GM19397 (cell line): ENCODE results near the gene XCL1.

Source experiments
- ATAC-seq: cut with Tn5 transposase; IDR thresholded peaks from one replicate; pipeline ENCODE4 v1.9.1; 2021; ENCODE audit warnings: mild to moderate bottlenecking, moderate library complexity; ENCODE audit not compliant: unreplicated experiment

XCL1 gene

DNA sequence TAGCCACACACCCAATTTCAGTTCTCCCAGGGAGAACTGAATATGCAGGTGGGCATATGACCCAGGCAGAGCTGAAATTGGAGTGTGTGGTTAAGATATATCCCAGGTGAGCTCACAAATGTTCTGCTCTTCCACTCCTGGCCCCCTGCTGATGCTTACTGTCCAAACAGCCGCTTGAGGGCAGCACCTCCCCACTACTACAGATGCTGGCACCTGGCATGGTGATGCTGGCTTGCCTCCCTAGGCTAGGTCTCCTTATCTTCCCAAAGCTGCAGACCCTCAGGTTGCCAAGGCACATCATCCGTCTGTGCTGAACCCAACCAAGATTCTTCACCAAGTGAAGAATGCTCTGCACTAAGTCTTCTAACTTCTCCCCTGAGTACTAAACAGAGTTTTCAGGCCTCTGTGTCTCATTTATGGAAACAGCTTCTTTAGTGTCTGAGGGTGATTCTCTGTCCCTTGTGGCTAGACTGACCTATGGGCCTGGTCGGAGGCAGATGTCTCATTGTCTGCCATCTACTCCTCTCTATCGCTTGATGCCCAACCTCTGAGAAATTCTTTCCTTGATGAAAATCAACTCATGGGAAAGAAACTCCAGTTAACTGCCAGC, 27.2 kb downstream of the XCL1 start:
- peak; percentile 61 for ATAC-seq

DNA sequence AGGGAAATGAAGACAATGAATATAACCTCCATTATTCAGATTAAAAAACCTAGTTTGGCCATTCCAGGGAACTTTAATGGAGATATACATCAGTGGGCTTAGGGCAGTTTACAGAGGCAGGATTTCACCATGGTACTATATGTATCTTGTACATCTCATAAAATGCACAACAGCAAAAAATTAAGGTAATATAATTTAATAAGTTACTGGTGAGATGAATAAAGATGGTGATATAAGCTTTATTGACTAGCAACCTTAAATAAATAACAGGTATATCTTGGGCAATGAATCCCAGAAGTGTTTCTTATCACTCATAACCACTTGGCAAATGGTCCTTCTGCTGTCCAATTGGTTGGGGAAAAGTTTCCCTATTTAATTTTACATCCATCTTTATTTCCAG, 29.0 kb downstream of the XCL1 start:
- ATAC-seq = no peak

DNA sequence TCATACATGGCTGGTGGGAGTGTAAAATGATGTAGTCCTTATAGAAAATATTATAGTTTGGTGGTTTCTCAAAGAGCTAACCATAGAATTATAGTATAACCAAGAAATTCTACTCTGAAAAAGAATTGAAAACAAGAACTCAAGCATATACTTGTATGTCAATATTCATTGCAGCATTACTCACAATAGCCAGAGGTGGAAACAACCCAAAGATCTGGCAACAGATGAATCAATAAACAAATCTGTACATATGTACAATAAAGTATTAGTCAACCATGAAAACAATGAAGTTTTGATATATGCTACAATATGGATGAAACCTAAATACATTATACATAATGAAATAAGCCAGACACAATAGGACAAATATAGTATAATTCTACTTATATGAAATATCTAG, 29.7 kb downstream of the XCL1 start:
- no peak for ATAC-seq

DNA sequence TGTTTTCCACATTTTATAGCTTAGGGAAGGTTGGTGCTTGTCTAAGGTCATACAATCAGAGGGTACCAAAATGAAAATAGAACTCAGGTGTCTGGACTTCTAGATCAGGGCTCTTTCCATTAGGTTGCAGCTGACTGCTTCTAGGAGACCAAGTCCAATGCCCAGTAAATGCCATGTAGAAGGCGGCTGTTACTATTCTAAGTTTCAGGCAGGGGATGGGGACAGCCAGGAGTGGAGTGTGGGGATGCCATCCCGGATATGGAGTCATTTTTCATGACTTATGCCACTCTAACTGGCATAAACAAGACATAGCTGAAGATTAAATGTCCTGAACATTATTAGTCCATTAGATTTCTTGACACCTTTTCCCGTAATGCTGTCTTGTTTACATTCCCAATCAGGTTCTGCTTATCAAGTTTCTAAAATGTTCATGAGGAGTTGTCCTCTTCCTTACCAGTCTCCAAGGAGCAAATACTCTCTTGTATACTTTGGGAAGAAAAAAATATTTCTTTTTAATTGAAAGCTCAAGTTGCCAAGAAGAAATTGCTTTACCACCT, 31.5 kb downstream of the XCL1 start:
- no peak for ATAC-seq

DNA sequence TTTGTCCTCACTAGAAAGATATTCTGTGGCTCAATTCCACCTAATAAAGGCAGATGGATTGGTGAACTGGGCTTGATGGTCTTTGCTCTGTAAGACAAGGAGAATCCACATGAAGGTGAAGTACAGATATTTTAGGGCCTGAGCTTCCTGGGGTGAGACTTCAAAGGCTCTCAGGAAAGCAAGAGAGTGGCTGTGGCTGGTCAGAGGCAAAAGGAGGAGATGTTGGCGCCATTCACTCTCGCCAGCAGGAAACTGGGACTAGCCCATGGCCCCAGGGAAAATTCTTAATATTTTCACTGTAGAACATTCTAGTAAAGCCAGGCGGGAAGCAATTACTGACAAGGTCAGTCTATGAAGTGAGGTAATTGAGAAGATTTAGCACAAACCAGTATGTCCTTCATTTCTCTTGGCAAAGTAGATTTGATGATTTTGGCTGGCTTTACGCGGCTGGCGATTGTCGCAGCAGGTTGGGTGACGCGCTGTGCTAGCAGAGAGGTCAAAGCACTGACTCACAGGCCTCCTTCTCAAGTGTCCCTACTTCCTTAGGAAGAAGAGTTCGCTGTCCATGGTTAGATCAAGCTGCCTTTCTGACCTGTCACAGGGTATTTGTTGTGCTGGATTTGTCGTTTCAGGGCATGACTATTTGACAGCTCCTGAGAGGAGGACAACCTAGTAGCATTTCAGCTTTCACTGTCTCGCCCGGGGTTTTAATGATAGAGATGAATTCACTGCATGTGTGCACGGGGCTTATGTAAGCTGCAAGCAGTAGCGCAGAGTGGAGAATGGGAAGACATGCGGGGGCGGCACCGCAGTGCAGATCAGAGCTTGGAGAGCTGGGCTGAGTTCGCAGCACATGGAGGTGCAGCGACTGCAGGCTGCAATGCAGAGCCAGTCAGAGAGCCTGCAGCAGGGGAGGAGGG, 32.7 kb downstream of the XCL1 start:
- ATAC-seq = no peak

GRCh38 chr1:168609741-168610510, 33.5 kb downstream of the XCL1 start:
- no peak for ATAC-seq

- ATAC-seq = no peak
These were observed 36.6 kb downstream of the XCL1 start for GRCh38 chr1:168613038-168613451.

DNA sequence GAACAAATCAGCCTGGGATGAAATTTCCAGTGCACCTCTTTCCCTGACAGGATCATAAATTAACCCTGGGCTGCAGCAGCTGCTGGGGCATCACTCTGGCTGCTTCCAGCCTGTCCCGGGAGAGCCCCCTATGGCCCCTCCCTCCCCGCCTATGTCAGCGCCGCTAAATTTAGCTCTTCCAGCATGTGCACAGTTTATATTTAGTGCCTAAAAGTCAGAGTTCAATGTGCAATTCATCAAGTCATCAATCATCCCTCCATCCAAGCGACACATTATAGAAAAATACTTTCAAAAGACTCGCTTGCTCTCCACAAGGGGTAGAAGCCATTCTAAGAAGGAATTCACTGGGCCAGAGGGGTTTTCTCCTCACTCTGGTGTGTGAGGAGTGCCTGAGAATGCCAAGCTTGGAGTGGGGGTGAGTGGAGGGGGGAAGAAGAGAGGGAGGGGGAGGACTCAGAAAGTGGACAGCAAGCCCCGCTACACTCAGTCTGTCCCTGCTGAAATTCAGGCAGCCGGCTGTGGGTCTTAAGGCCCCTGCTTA, 37.4 kb downstream of the XCL1 start:
- no peak for ATAC-seq

DNA sequence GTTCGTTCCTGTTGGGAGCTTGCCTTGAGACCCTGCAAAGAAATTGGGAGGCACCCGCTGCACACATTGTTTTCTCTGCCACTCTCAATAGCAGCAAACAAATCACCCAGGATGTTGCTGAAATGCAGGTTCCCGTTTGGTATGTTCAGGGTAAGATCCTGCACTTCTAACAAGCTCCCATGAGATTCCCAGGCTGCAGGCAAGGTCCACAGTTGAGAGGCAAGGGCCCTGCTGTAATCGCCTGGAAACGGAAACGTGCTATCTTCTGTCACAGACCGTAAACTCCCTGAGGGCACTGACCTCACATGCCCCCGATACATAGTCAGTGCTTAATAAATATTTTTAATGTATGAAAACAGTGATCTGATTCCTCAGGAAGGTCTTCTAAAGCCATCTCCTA, 37.8 kb downstream of the XCL1 start:
- ATAC-seq = no peak

- no peak for ATAC-seq
These were observed 39.6 kb downstream of the XCL1 start for GRCh38 chr1:168615965-168616364.

GRCh38 chr1:168617974-168618750, 41.8 kb downstream of the XCL1 start:
- no peak for ATAC-seq

DNA sequence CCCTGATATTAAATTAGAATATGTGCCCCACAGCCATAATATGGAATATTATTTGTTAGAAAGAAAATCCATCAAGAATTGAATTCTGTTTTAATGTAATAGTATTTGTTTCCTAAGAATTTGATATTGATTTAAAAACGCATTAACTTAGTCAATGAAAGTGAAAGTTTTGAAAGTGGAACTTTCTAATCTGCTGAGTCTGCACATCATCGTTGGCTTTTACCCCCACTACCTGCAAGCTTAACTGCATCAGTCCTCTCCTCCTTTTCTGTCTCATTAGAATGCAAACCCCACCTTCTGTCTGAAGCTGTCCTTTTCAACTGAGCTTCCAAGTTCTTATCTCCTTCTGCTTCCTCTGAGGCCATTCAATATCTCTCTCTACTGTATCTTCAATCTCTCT, 42.5 kb downstream of the XCL1 start:
- no peak for ATAC-seq

GRCh38 chr1:168621356-168621755, 45.0 kb downstream of the XCL1 start:
- ATAC-seq = no peak

DNA sequence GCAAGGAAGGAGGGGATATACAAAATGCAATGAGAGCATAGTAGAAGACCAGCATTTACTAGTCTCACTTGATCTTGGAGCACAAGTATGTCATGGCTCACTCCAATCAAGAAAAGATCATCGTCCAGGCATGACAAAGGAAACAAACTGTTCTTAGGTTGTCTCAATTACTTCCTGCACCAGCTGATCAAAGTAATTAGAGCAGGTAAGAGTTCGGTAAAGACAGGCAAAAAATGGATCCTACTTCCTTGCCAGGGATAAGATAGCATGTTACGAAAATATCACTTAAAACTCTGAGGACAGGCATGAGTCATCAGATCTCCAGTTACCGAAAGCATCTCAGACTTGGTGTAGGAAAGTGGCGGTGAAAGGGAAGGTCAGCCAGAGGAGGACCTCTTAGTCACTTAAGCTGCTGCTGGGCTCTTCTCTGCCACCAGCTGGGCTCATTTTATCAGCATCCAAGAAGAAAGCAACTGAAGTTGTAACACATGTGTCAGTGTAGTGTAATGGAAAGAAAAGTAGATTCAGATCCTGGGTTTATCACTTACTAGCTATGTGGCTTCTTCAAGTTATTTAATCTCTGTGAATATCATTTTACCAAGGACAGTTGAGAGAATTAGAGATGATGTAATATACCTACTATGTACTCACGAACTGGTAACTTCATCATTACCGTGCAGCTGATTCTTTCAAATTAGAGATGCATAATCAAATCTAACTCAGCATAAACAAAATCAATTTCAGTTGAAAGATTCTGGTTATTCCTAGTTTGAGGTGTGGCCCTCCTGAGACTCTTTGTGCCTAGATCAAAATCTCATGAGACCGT, 46.8 kb downstream of the XCL1 start:
- ATAC-seq = no peak

DNA sequence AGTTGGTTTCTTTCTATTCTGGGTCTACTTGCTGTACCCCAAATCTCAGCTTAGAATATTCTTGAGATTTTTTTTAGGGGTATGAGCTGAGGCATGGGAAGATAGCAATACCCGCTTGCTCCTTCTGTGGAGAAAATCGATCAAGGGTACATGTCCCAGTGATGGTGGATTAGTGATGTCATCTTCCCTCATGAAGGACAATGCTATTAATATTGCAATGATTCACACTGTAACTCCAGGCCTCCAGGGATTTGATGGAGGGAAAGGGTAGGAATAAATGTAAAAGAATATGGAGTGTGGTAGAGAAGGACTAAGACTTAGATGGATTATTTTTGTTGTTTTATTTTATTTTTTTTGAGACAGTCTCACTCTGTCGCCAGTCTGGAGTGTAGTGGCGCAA, 47.4 kb downstream of the XCL1 start:
- ATAC-seq = no peak

- ATAC-seq = no peak
These were observed 49.9 kb downstream of the XCL1 start for GRCh38 chr1:168626326-168626725.

- no peak for ATAC-seq
These were observed 51.0 kb downstream of the XCL1 start for GRCh38 chr1:168627370-168627769.

DNA sequence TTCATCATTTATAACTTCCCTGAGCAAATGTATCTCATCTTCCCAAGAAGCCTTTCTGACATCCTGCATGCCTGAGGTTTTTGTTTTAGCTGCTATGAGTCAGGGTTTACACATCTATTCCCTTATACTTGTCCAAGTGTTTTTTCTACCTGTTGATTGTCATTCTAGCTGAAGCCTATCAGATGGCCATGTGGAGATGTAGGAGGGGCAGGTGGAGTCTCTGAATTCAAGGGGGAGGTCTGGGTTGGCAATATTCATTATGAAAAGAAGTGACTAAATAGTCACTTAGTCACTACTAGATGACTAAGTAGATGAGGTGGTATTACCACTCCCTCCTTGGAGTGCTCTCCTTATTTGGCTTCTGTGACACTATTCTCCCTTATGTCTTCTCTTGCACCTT, 52.4 kb downstream of the XCL1 start:
- ATAC-seq = no peak

GRCh38 chr1:168629466-168629865, 53.1 kb downstream of the XCL1 start:
- ATAC-seq = no peak
